Measurements from ENCODE around the gene XNDC1N.

- TF ChIP-seq POLR2A (IDR thresholded peaks at IDR 0.05) (no peak), CTCF (IDR thresholded peaks at IDR 0.05) (no peak)
Observed at GRCh38 chr11:71933141-71933933, 4.9 kb upstream of the XNDC1N start.

Measured in esophagus squamous epithelium (tissue), 4 donors.